Activated CD4-positive, alpha-beta T cell treated with anti-CD3 and anti-CD28 coated beads, Interleukin-2, amount 50 U/mL, for 16 hours (primary cell): ENCODE data around the gene PLD5.

Experiments used
- DNase-seq: peaks from one replicate; pipeline ENCODE4 v3.0.0-alpha.2; 2020

PLD5 gene

DNA sequence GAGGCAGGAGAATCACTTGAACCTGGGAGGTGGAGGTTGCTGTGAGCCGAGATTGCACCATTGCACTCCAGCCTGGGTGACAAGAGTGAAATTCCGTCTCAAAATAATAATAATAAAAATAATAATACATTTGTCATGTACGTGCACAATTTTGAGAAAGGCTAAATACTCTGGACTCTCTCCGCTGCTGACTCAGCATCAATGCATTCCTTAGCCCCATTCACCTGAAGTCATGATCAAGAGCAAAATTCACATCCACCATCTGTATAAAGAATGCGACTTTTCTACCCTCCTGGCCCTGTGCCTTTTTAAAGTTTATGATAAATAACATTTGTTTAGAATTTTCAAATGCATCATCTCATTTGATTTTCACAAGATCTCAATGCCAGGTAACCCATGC, 490.1 kb downstream of the PLD5 start:
- DNase-seq = no peak

GRCh38 chr1:242033447-242033846, 491.1 kb downstream of the PLD5 start:
- no peak for DNase-seq
